Muscle layer of colon (tissue), 2 donors: ENCODE results near the gene NGRN.
A peak's percentile ranks its signal among the peaks of the same experiment; 100 is the strongest.
"Not testable (repeated sequence)": the region's sequence is repeated elsewhere in the genome, so short reads cannot be mapped to it uniquely, and the experiment has no call there.

Experiments
- H3K27ac ChIP-seq: one replicate; pipeline ENCODE4 v1.7.0; 2013; ENCODE audit warnings: low read depth, mild to moderate bottlenecking, low read length, moderate library complexity
- H3K27me3 ChIP-seq, 2 donors: one replicate each; pipeline ENCODE4 v1.7.0; 2013; ENCODE audit warnings: low read length in 2 of 2, mild to moderate bottlenecking in 2 of 2; ENCODE audit not compliant: insufficient read depth in 2 of 2, control insufficient read depth in 1 of 2
- H3K36me3 ChIP-seq: one replicate; pipeline ENCODE4 v1.7.0; 2013; ENCODE audit warnings: mild to moderate bottlenecking, low read length; ENCODE audit not compliant: insufficient read depth
- H3K4me1 ChIP-seq: one replicate; pipeline ENCODE4 v1.7.0; 2013; ENCODE audit warnings: mild to moderate bottlenecking, low read length; ENCODE audit not compliant: insufficient read depth
- H3K4me3 ChIP-seq, 2 donors: one replicate each; pipeline ENCODE4 v1.7.0; 2013; ENCODE audit warnings: low read length in 2 of 2, low read depth in 1 of 2, mild to moderate bottlenecking in 1 of 2, moderate library complexity in 1 of 2
- H3K9ac ChIP-seq: one replicate; pipeline ENCODE4 v1.7.0; 2013; ENCODE audit warnings: low read length
- H3K9me3 ChIP-seq: one replicate; pipeline ENCODE4 v1.7.0; 2013; ENCODE audit warnings: mild to moderate bottlenecking, low read length
- donor health status: abdominal sarcoma.
- donor health status: Adenocarcinoma of cecum.

Gene NGRN

DNA sequence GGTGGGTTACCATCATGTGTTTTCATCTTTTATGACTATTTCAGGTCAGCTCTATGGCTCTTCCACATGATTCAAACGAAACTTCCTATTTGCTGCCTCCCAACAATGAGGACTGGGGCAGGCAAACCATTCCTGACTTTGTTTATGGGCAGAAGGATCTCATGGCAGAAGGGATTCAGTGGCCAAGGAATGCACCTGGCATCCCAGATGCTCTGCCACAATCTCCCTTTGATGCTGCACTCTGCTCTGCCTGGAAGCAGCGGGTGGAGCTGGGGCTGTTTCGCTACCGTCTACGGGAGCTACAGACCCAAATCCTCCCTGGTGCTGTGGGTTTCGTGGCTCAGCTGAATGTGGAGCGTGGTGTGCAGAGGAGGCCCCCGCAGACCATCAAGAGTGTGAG lies 24.6 kb upstream of the NGRN start:
- no peaks in the 10 kb centered on the region for H3K4me1 ChIP-seq
- no peak overlapping the region for H3K27ac ChIP-seq
- H3K27me3 ChIP-seq: no peaks in the 10 kb centered on the region
- H3K4me3 ChIP-seq: no peak overlapping the region
- no peaks in the 10 kb centered on the region for H3K9me3 ChIP-seq
- H3K9ac ChIP-seq: no peak overlapping the region
- peaks cover 15% of the 10 kb centered on the region for H3K36me3 ChIP-seq

DNA sequence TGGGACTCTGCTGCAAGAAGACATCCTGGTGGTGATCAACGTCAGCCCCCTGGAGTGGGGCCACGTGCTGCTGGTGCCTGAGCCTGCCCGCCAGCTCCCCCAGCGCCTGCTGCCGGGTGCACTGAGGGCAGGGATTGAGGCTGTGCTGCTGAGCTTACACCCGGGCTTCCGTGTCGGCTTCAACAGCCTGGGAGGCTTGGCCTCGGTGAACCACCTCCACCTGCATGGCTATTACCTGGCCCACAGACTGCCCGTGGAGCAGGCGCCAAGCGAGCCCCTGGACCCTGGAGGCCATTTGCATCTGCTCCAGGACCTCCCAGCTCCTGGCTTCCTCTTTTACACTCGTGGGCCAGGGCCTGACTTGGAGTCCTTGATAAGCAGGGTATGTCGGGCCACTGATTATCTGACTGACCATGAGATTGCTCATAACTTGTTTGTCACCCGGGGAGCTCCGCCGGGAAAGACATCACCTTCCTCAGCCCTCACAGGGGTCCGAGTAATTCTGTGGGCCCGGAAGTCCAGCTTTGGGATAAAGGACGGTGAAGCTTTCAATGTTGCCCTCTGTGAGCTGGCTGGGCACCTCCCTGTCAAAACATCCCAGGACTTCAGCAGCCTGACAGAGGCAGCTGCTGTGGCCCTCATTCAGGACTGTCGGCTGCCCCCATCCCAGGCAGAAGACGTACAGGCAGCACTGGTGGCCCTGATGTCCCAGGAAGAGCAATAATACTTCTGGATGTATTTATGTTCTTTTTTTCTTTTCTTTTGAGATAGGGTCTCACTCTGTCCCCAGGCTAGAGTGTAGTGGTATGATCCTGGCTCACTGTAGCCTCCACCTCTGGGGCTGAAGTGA lies 23.9 kb upstream of the NGRN start:
- Histone ChIP-seq H3K4me1 (no peaks in the 10 kb centered on the region), H3K36me3 (peaks cover 15% of the 10 kb centered on the region), H3K27ac (no peak overlapping the region), H3K9me3 (no peaks in the 10 kb centered on the region), H3K4me3 (no peak overlapping the region), H3K9ac (no peak overlapping the region), H3K27me3 (no peaks in the 10 kb centered on the region)

DNA sequence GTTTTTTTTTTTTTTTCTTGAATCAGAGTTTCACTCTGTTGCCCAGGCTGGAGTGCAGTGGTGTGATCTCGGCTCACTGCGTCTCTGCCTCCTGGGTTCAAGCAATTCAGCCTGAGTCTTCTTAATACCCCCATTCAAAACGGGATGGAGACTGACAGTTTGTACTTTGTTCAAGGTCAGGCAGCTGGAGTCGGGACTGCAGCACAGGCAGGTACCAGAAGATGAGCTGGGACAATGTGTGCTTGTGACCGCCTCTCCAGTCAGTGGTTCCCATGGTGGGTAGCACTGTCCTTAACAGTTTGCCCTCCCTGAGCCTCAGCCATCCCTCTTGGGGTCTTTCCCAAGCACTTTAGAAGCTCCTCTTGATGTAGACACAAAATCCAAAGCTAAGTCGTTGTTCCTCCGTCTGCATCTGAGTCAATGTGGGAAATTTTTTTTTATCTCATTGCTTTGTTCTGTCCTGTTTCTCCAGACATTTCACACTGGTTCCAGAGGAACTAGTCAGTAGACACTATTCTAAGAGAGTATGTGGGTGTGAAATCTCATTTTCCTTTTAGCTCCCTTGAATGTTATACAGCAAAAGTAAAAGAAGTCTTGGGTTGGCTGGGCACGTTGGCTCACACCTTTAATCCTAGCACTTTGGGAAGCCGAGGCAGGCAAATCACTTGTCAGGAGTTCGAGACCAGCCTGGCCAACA lies 21.4 kb upstream of the NGRN start:
- Histone ChIP-seq H3K4me1 (peaks cover 4% of the 10 kb centered on the region), H3K9me3 (no peaks in the 10 kb centered on the region), H3K4me3 (no peak overlapping the region), H3K27me3 (no peaks in the 10 kb centered on the region), H3K9ac (no peak overlapping the region), H3K36me3 (no peaks in the 10 kb centered on the region), H3K27ac (no peak overlapping the region)

DNA sequence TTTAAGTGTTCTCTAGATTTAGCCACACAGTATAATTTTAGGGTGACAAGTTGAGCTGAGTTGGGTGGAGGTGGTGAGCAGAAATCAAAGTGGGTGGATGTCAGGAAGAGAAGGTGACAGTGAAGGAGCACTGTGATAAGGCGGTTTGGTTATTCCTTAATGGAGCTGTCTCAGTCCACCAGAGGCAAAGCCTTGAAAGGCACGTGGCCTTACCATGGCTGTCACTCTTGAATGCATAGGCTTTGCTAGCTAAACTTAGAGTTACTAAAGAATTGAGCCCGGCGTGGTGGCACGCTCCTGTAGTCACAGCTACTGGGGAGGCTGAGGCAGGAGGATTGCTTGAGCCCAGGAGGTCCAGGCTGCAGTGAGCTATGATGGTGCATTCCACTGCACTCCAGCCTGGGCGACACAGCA lies 16.7 kb upstream of the NGRN start:
- Histone ChIP-seq H3K27me3 (no peaks in the 10 kb centered on the region), H3K9me3 (no peaks in the 10 kb centered on the region), H3K4me3 (peak overlapping the region in 1 of 2 donors; percentile 68), H3K36me3 (no peaks in the 10 kb centered on the region), H3K27ac (no peak overlapping the region), H3K9ac (no peak overlapping the region), H3K4me1 (peaks cover 9% of the 10 kb centered on the region)

DNA sequence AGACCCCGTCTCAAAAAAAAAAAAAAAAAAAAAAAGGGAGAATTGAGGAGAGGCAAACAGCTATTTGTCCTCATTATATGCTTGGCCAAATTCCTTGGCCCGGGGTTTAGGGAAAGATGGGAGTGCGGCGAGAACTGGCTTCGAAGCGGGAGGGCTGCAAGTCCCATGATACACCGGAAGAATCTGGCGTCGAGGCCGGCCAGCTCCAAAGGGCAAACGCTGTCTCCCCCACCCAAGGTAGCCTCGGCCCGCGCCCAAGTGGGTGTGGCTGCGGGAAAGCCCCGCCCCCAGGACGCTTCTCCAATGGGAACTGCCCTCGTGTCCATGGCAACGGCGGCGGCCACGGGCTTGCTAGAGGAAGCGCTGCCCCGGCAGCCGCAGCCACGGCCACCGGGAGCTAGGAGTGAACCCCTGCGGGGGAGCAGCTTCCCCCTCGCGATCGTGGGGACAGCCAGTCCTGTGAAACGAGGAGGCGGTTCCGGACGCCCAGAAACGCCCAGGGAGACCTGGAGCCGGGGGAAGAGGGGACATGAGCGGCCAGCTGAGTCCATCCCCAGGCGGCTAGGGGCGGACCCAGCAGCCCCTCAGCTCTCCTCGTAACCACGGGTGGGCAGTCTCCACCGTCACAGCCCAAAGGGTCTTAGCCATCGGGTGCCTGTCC lies 16.1 kb upstream of the NGRN start, which contains the start of gene TTLL13:
Gene TTLL13 (plus strand): TSS at position 354 of the 661 bp plus-strand sequence. CDS start 1,075 bp downstream, outside the sequence.
- Histone ChIP-seq H3K4me1 (peaks cover 9% of the 10 kb centered on the region), H3K9me3 (no peaks in the 10 kb centered on the region), H3K9ac (no peak within 1 kb of the TSS), H3K27ac (no peak within 1 kb of the TSS), H3K4me3 (peak within 1 kb of the TSS; percentile 65 to 68), H3K36me3 (no peaks in the 10 kb centered on the region), H3K27me3 (no peaks in the 10 kb centered on the region)

DNA sequence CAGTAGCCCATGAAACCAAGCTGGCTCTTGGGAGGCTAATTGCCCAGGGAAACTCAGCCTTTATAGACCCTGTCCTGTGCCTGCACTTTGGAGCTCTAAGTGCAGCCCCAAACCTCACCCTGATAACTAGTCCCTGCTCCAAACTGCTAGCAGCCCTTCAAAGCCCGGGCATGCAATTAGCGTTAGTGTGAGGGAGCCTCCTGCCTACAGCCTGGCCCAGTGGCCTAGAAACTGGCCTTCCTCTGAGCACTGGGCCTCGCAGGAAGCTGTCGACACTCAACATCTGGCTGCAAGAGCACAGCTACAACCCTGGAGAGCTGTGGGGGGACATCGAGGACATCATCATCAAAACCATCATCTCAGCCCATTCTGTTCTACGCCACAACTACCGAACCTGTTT lies 7.7 kb upstream of the NGRN start:
- Histone ChIP-seq H3K4me1 (no peaks in the 10 kb centered on the region), H3K27ac (no peak overlapping the region), H3K9me3 (no peaks in the 10 kb centered on the region), H3K36me3 (no peaks in the 10 kb centered on the region), H3K27me3 (no peaks in the 10 kb centered on the region), H3K4me3 (no peak overlapping the region), H3K9ac (no peak overlapping the region)

DNA sequence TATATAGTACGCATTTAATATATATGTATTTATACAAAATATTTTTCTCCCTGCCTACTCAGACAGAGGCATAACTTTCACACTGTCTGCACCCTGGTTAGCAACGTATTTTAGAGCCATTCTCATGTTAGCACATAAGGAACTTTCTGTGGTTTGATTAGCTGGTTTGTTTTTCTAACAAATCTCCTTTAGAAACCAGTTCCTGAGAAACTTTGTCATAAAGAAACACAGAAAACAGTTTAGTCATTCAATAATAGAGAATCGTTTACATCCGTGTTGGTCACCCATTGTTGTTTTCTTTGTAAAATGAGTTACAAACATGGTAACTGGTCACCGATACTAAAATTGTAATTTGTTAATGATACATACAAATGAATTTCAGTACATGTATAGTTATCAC lies 5.9 kb upstream of the NGRN start:
- no peaks in the 10 kb centered on the region for H3K36me3 ChIP-seq
- H3K27me3 ChIP-seq: no peaks in the 10 kb centered on the region
- no peak overlapping the region for H3K9ac ChIP-seq
- H3K4me3 ChIP-seq: no peak overlapping the region
- peaks cover 4% of the 10 kb centered on the region for H3K4me1 ChIP-seq
- H3K27ac ChIP-seq: no peak overlapping the region
- H3K9me3 ChIP-seq: no peaks in the 10 kb centered on the region

DNA sequence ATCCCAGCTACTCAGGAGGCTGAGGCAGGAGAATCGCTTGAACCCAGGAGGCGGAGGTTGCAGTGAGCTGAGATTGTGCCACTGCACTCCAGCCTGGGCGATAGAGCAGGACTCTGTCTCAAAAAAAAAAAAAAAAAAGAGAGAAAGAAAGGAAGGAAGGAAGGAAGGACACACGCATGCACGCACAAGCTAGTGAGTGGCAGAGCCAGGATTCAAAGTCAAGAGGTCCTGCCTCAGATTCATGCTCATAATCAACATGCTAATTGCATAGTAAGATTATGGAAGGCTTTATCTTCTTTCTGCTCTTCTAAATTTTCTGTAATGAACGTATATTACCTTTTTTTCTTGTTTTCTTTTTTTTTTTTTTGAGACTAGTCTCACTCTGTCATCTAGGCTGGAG lies 4.7 kb upstream of the NGRN start:
- not testable (repeated sequence) for H3K9me3 ChIP-seq, H3K27ac ChIP-seq, H3K9ac ChIP-seq, H3K4me1 ChIP-seq, H3K27me3 ChIP-seq, H3K36me3 ChIP-seq, H3K4me3 ChIP-seq

DNA sequence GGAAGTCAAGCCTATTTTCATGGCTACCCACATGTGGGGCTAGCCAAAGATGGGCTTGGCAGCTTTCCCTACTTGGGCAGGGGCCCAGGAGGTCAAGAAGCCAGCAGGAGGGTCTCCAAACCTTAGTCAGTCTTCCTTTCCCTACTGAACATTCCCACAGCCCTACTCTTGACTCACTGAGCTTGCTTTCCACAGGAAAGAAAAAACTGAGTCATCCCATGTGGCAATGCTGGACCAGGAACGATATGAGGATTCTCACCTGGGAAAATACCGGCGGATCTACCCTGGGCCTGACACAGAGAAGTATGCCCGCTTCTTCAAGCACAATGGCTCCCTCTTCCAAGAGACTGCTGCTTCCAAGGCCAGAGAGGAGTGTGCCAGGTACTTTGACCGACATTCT lies 3.7 kb upstream of the NGRN start:
- Histone ChIP-seq H3K4me3 (no peak overlapping the region), H3K27me3 (no peaks in the 10 kb centered on the region), H3K9ac (no peak overlapping the region), H3K27ac (no peak overlapping the region), H3K4me1 (peaks cover 11% of the 10 kb centered on the region), H3K9me3 (no peaks in the 10 kb centered on the region), H3K36me3 (no peaks in the 10 kb centered on the region)

DNA sequence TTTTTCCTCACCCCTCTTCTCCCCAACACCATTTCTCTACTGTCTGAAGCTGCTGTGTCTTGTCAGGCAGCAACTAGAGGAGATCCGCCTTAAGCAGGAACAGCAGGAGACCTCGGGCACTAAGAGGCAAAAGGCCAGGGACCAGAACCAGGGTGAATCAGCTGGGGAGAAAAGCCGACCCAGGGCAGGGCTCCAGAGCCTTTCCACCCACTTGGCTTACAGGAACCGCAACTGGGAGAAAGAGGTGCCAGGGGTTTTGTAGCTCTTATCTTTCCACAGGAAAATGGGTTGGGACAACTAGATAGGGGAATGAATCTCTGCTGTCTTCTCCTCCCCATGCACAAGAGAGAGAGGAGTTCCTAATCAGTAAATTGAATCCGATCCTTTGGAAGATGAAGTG lies 3.0 kb upstream of the NGRN start:
- Histone ChIP-seq H3K36me3 (peaks cover under 1% of the 10 kb centered on the region), H3K9me3 (no peaks in the 10 kb centered on the region), H3K4me1 (peaks cover 17% of the 10 kb centered on the region), H3K9ac (no peak overlapping the region), H3K27me3 (no peaks in the 10 kb centered on the region), H3K27ac (no peak overlapping the region), H3K4me3 (no peak overlapping the region)

DNA sequence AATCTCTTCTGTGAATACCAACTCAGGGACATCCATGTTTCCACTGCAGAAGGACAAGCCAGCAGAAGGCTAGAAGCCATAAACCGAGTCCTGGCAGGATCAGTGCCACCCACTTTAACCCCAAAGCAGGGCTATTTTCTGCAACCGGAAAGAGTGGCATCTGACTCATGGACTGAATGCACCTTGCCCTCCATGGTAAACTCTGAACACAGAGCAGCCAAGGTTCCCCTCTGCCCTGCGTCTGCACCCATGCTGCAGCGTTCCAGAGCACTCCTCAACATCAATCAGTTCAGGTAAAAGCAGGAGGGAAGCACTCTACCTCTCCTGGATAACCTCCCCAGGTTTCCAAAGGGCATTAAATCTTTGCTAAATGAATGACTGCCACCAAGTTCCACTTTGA lies 801 bp upstream of the NGRN start:
- H3K9me3 ChIP-seq: no peaks in the 10 kb centered on the region
- no peaks in the 10 kb centered on the region for H3K27me3 ChIP-seq
- H3K4me1 ChIP-seq: peaks cover 32% of the 10 kb centered on the region
- peak overlapping the region; percentile 94 for H3K27ac ChIP-seq
- H3K4me3 ChIP-seq: peak overlapping the region; percentile 67 to 85
- H3K36me3 ChIP-seq: peaks cover 9% of the 10 kb centered on the region
- peak overlapping the region; percentile 83 for H3K9ac ChIP-seq
